NCI-H2171 (cell line): ENCODE measurements around the gene CDADC1.

ENCODE experiments used
- DNase-seq: peaks from one replicate; lab custom pipeline; 2025; lab: John Stamatoyannopoulos, UW

The CDADC1 gene

GRCh38 chr13:49247643-49248621 lies at the start of gene CDADC1:
CDADC1 (plus strand) TSS chr13:49247925; CDS start chr13:49248038, 113 bp downstream.
- DNase-seq = peak; percentile 80

GRCh38 chr13:49206641-49207040 lies 41.1 kb upstream of the CDADC1 start:
- no peak for DNase-seq

- DNase-seq = no peak
Observed at GRCh38 chr13:49208619-49209018, 39.1 kb upstream of the CDADC1 start.

- no peak for DNase-seq
Observed at GRCh38 chr13:49210114-49210513, 37.6 kb upstream of the CDADC1 start.

- DNase-seq = no peak
Observed at GRCh38 chr13:49210669-49211068, 37.1 kb upstream of the CDADC1 start.

GRCh38 chr13:49213539-49213938 lies 34.2 kb upstream of the CDADC1 start:
- DNase-seq = no peak

GRCh38 chr13:49213997-49214916 lies 33.5 kb upstream of the CDADC1 start:
- no peak for DNase-seq

- no peak for DNase-seq
Observed at GRCh38 chr13:49214917-49215376, 32.8 kb upstream of the CDADC1 start.

GRCh38 chr13:49216334-49216733 lies 31.4 kb upstream of the CDADC1 start:
- no peak for DNase-seq

- DNase-seq = no peak
Observed at GRCh38 chr13:49217962-49218492, 29.7 kb upstream of the CDADC1 start.

GRCh38 chr13:49218493-49219051 lies 29.2 kb upstream of the CDADC1 start:
- DNase-seq = no peak

GRCh38 chr13:49219647-49220035 lies 28.1 kb upstream of the CDADC1 start:
- no peak for DNase-seq

GRCh38 chr13:49220036-49220855 lies 27.5 kb upstream of the CDADC1 start, which contains the start of gene MLNR:
MLNR (plus strand) TSS chr13:49220338; CDS start chr13:49220338, 0 bp downstream.
- DNase-seq = peak; percentile 54

GRCh38 chr13:49220856-49221589 lies 26.7 kb upstream of the CDADC1 start:
- no peak for DNase-seq

- no peak for DNase-seq
Observed at GRCh38 chr13:49221590-49221965, 26.1 kb upstream of the CDADC1 start.

GRCh38 chr13:49225223-49226042 lies 22.3 kb upstream of the CDADC1 start:
- no peak for DNase-seq

- no peak for DNase-seq
Observed at GRCh38 chr13:49226613-49227012, 21.1 kb upstream of the CDADC1 start.

GRCh38 chr13:49234741-49235140 lies 13.0 kb upstream of the CDADC1 start:
- no peak for DNase-seq

GRCh38 chr13:49235856-49236431 lies 11.8 kb upstream of the CDADC1 start:
- no peak for DNase-seq
